Endodermal cell (in vitro differentiated cells): ENCODE measurements around the gene TCF4. TPM values are rescaled to one million over a fixed set of nuclear protein-coding genes. Genes with fewer than 3 reads are reported as not detected.

Experiments used
- DNase-seq: peaks from one replicate; pipeline ENCODE4 v3.0.0-alpha.2; 2017
- H3K27ac ChIP-seq: 2 replicates; pipeline ENCODE4 v1.5.1; 2013; ENCODE audit warnings: mild to moderate bottlenecking, low read depth, low read length, moderate library complexity
- H3K27me3 ChIP-seq: 2 replicates; pipeline ENCODE4 v1.6.1; 2013; ENCODE audit warnings: mild to moderate bottlenecking, low read length, moderate library complexity; ENCODE audit not compliant: insufficient read depth, control insufficient read depth, poor library complexity, severe bottlenecking
- H3K36me3 ChIP-seq: 2 replicates; pipeline ENCODE4 v1.7.0; 2013; ENCODE audit warnings: mild to moderate bottlenecking, low read length, moderate library complexity; ENCODE audit not compliant: control insufficient read depth, insufficient read depth
- H3K4me1 ChIP-seq: one replicate; pipeline ENCODE4 v1.7.0; 2013; ENCODE audit warnings: low read length; ENCODE audit not compliant: control insufficient read depth, insufficient read depth
- H3K4me3 ChIP-seq: 2 replicates; pipeline ENCODE4 v1.5.1; 2013; ENCODE audit warnings: mild to moderate bottlenecking, low read length, moderate library complexity
- H3K9ac ChIP-seq: 2 replicates; pipeline ENCODE4 v1.6.1; 2013; ENCODE audit warnings: mild to moderate bottlenecking, low read length, moderate library complexity; ENCODE audit not compliant: poor library complexity, severe bottlenecking; ENCODE audit errors: extremely low read depth
- H3K9me3 ChIP-seq: 2 replicates; pipeline ENCODE4 v1.6.1; 2013; ENCODE audit warnings: mild to moderate bottlenecking, low read length, moderate library complexity; ENCODE audit not compliant: control insufficient read depth
- H3K27ac Mint-ChIP-seq: 2 replicates; pipeline ENCODE4 v1.8.0; 2020; ENCODE audit warnings: mixed read lengths
- H3K27me3 Mint-ChIP-seq: 2 replicates; pipeline ENCODE4 v1.8.0; 2021; ENCODE audit warnings: mild to moderate bottlenecking, mixed read lengths; ENCODE audit not compliant: insufficient read depth
- H3K36me3 Mint-ChIP-seq: 2 replicates; pipeline ENCODE4 v1.8.0; 2020; ENCODE audit warnings: low read depth, mixed read lengths
- H3K4me1 Mint-ChIP-seq: 2 replicates; pipeline ENCODE4 v1.8.0; 2020; ENCODE audit warnings: mixed read lengths
- H3K4me3 Mint-ChIP-seq: 2 replicates; pipeline ENCODE4 v1.8.0; 2020; ENCODE audit warnings: mild to moderate bottlenecking, moderate library complexity, mixed read lengths
- H3K9me3 Mint-ChIP-seq: 2 replicates; pipeline ENCODE4 v1.8.0; 2020; ENCODE audit warnings: mild to moderate bottlenecking, mixed read lengths
- CTCF ChIP-seq: fragments of 200-600 bp; sonication (generic); conservative IDR thresholded peaks from 2 replicates; pipeline ENCODE4 v1.5.0; 2021; ENCODE audit warnings: antibody characterized with exemption, mild to moderate bottlenecking
- WGBS, 2 experiments: methylation state at CpG; one replicate each; pipeline versions ENCODE4 v1.1.5 to v1.1.7; 2013; ENCODE audit warnings: missing lambda C conversion rate in 2 of 2, mixed read lengths in 1 of 2; ENCODE audit not compliant: insufficient coverage in 1 of 2, insufficient read length in 1 of 2; 5-methylcytosine and 5-hydroxymethylcytosine counted together
- total RNA-seq, 2 donors: library from RNA; stranded (reverse); fragmentation: NEBNext Ultra II Directional in 1 of 2; extraction: Animal tissue kit (Norgen Biotek cat#: 25700) in 1 of 2; gene quantifications; 2 replicates in 1 of 2; 3 replicates in 1 of 2; pipeline ENCODE4 v1.2.1, GENCODE V29; 2021

Gene TCF4
- total RNA-seq, 2 donors from 2014 or later, result 40.4 to 58.5 TPM

GRCh38 chr18:55543130-55543704 is 44.8 kb downstream of the TCF4 start:
- H3K27me3 ChIP-seq, result no peaks in the 10 kb centered on the region
- no peaks in the 10 kb centered on the region for H3K9me3 ChIP-seq
- H3K9me3 Mint-ChIP-seq, result no peaks in the 10 kb centered on the region
- no peak overlapping the region for H3K4me3 Mint-ChIP-seq
- no peak for TF ChIP-seq CTCF
- no peaks in the 10 kb centered on the region for H3K27me3 Mint-ChIP-seq
- peaks cover 13% of the 10 kb centered on the region for H3K4me1 ChIP-seq
- H3K36me3 Mint-ChIP-seq, result no peaks in the 10 kb centered on the region
- WGBS, 2 experiments, result 84% methylated on average over 2 of the region's 2 CpGs; no CpG with 5 or more reads in 1 of the 2 experiments
- H3K9ac ChIP-seq, result no peak overlapping the region
- peaks cover 27% of the 10 kb centered on the region for H3K4me1 Mint-ChIP-seq
- H3K4me3 ChIP-seq, result no peak overlapping the region
- no peaks in the 10 kb centered on the region for H3K36me3 ChIP-seq
- H3K27ac ChIP-seq, result no peak overlapping the region
- no peak overlapping the region for H3K27ac Mint-ChIP-seq
- no peak for DNase-seq

GRCh38 chr18:55541571-55541970 is 46.4 kb downstream of the TCF4 start:
- peaks cover 2% of the 10 kb centered on the region for H3K36me3 Mint-ChIP-seq

GRCh38 chr18:55539240-55539639 is 48.8 kb downstream of the TCF4 start:
- H3K4me1 Mint-ChIP-seq, result peaks cover 7% of the 10 kb centered on the region
- no peak overlapping the region for H3K27ac ChIP-seq
- DNase-seq, result no peak
- H3K4me1 ChIP-seq, result no peaks in the 10 kb centered on the region
- no peaks in the 10 kb centered on the region for H3K9me3 ChIP-seq
- no peak overlapping the region for H3K9ac ChIP-seq
- no peak overlapping the region for H3K27ac Mint-ChIP-seq
- H3K27me3 ChIP-seq, result no peaks in the 10 kb centered on the region
- no peak overlapping the region for H3K4me3 ChIP-seq
- peaks cover 1% of the 10 kb centered on the region for H3K9me3 Mint-ChIP-seq
- no peaks in the 10 kb centered on the region for H3K36me3 ChIP-seq
- no peak for TF ChIP-seq CTCF
- no peak overlapping the region for H3K4me3 Mint-ChIP-seq
- peaks cover 5% of the 10 kb centered on the region for H3K36me3 Mint-ChIP-seq
- no peaks in the 10 kb centered on the region for H3K27me3 Mint-ChIP-seq

More at GRCh38 chr18:55541571-55541970, 46.4 kb downstream of the TCF4 start:
- TF ChIP-seq CTCF, result no peak
- peaks cover 2% of the 10 kb centered on the region for H3K4me1 ChIP-seq
- Mint-ChIP-seq H3K4me1 (peaks cover 11% of the 10 kb centered on the region), H3K9me3 (peaks cover 1% of the 10 kb centered on the region), H3K27ac (no peak overlapping the region), H3K4me3 (no peak overlapping the region), H3K27me3 (no peaks in the 10 kb centered on the region)
- no peak overlapping the region for H3K4me3 ChIP-seq
- H3K9me3 ChIP-seq, result no peaks in the 10 kb centered on the region
- H3K27ac ChIP-seq, result no peak overlapping the region
- no CpG with 5 or more reads among the region's 2 CpGs for WGBS, 2 experiments
- H3K36me3 ChIP-seq, result no peaks in the 10 kb centered on the region
- no peaks in the 10 kb centered on the region for H3K27me3 ChIP-seq
- no peak overlapping the region for H3K9ac ChIP-seq
- DNase-seq, result no peak
